BLaER1 (cell line): ENCODE data around the gene LRCH4.
A peak's percentile ranks its signal among the peaks of the same experiment; 100 is the strongest.

Experiments
- H3K27ac ChIP-seq: shearing (Covaris generic); formaldehyde crosslinking; 2 replicates; pipeline ENCODE4 v1.8.1; 2022
- H3K27me3 ChIP-seq: shearing (Covaris generic); formaldehyde crosslinking; 2 replicates; pipeline ENCODE4 v1.8.1; 2022
- H3K36me3 ChIP-seq: shearing (Covaris generic); formaldehyde crosslinking; 2 replicates; pipeline ENCODE4 v1.8.1; 2022
- H3K4me1 ChIP-seq: shearing (Covaris generic); formaldehyde crosslinking; 2 replicates; pipeline ENCODE4 v1.8.1; 2022
- H3K4me2 ChIP-seq: shearing (Covaris generic); formaldehyde crosslinking; 2 replicates; pipeline ENCODE4 v1.8.1; 2022
- H3K4me3 ChIP-seq: shearing (Covaris generic); formaldehyde crosslinking; 2 replicates; pipeline ENCODE4 v1.8.1; 2022
- H3K9ac ChIP-seq: shearing (Covaris generic); formaldehyde crosslinking; 2 replicates; pipeline ENCODE4 v1.8.1; 2022
- H3K9me3 ChIP-seq: shearing (Covaris generic); formaldehyde crosslinking; 2 replicates; pipeline ENCODE4 v1.8.1; 2022
- H4K20me1 ChIP-seq: shearing (Covaris generic); formaldehyde crosslinking; 2 replicates; pipeline ENCODE4 v1.8.1; 2022
- Cebpa-rat ChIP-seq: shearing (Covaris generic); IDR thresholded peaks from 2 replicates; pipeline ENCODE4 v1.8.1; 2022

Gene LRCH4

GRCh38 chr7:100595188-100595587 is 9.3 kb upstream of the LRCH4 start:
- Histone ChIP-seq H3K4me2 (no peak overlapping the region), H3K9ac (no peak overlapping the region), H3K27ac (no peak overlapping the region), H3K4me3 (no peak overlapping the region), H3K36me3 (no peaks in the 10 kb centered on the region), H3K4me1 (peaks cover 25% of the 10 kb centered on the region), H3K27me3 (peaks cover 4% of the 10 kb centered on the region; the same call in 1 of the 2 replicates), H4K20me1 (no peaks in the 10 kb centered on the region), H3K9me3 (no peaks in the 10 kb centered on the region)
- TF ChIP-seq Cebpa-rat, result no peak

DNA sequence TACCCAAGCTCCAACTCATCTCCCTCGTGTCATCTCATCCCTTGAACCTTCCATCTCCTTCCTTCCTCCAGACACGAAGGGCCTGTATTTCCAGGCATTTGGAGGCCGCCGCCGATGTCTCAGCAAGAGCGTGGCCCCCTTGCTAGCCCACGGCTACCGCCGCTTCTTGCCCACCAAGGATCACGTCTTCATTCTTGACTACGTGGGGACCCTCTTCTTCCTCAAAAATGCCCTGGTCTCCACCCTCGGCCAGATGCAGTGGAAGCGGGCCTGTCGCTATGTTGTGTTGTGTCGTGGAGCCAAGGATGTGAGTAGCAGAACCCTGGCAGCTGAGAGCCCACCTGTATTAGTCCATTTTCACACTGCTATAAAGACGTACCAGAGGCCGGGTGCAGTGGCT is 5.7 kb upstream of the LRCH4 start:
- Histone ChIP-seq H3K27me3 (peaks cover 10% of the 10 kb centered on the region; the same call in 1 of the 2 replicates), H4K20me1 (no peaks in the 10 kb centered on the region), H3K36me3 (no peaks in the 10 kb centered on the region), H3K4me2 (no peak overlapping the region), H3K4me1 (peaks cover 23% of the 10 kb centered on the region), H3K9me3 (no peaks in the 10 kb centered on the region), H3K27ac (no peak overlapping the region), H3K9ac (no peak overlapping the region), H3K4me3 (no peak overlapping the region)
- no peak for TF ChIP-seq Cebpa-rat

GRCh38 chr7:100590077-100590737 is 4.3 kb upstream of the LRCH4 start:
- Histone ChIP-seq H3K27me3 (peaks cover 10% of the 10 kb centered on the region; the same call in 1 of the 2 replicates), H3K9ac (peak overlapping the region; percentile 45; the same call in 1 of the 2 replicates), H3K27ac (no peak overlapping the region), H3K36me3 (no peaks in the 10 kb centered on the region), H3K4me1 (peaks cover 23% of the 10 kb centered on the region), H3K4me2 (peak overlapping the region; percentile 54), H3K9me3 (no peaks in the 10 kb centered on the region), H3K4me3 (no peak overlapping the region), H4K20me1 (peaks cover 7% of the 10 kb centered on the region)
- TF ChIP-seq Cebpa-rat, result no peak

- Histone ChIP-seq H3K4me1 (peaks cover 27% of the 10 kb centered on the region), H3K9me3 (no peaks in the 10 kb centered on the region), H3K4me3 (no peak overlapping the region), H3K4me2 (peak overlapping the region; percentile 54), H3K27ac (no peak overlapping the region), H3K9ac (no peak overlapping the region), H3K36me3 (no peaks in the 10 kb centered on the region), H3K27me3 (peaks cover 10% of the 10 kb centered on the region; the same call in 1 of the 2 replicates), H4K20me1 (peaks cover 14% of the 10 kb centered on the region)
- TF ChIP-seq Cebpa-rat, result no peak
Observed at GRCh38 chr7:100589341-100589947, 3.5 kb upstream of the LRCH4 start.

DNA sequence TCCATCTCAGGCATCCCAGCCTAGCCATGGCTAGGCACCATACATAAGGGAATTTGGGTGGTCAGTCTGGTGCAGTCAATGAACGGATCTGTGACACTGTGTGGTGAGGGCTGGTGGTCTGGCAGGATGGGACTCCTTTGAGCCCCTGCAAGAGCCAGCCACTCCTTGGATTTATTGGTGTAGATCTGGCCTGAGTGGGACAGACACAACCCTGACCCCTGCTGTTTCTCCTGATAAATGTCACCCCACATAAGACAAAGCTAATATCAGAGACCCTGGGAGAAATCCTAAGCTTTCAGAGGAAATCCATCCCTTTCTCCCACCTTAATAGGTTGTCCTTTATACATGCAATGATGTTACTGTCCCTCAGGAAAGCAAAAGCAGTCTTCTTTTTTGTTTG is 2.5 kb upstream of the LRCH4 start:
- Histone ChIP-seq H3K9me3 (no peaks in the 10 kb centered on the region), H3K27me3 (peaks cover 10% of the 10 kb centered on the region; the same call in 1 of the 2 replicates), H3K4me1 (peaks cover 31% of the 10 kb centered on the region), H3K9ac (no peak overlapping the region), H3K4me3 (no peak overlapping the region), H4K20me1 (peaks cover 17% of the 10 kb centered on the region), H3K27ac (no peak overlapping the region), H3K36me3 (no peaks in the 10 kb centered on the region), H3K4me2 (no peak overlapping the region)
- TF ChIP-seq Cebpa-rat, result no peak

GRCh38 chr7:100586266-100587025 is 517 bp upstream of the LRCH4 start, which contains the start of gene FBXO24:
TSS of gene FBXO24 (plus strand) at chr7:100586328. CDS start at chr7:100586626, 298 bp downstream.
- Histone ChIP-seq H3K36me3 (peaks cover 11% of the 10 kb centered on the region), H3K27me3 (peaks cover 10% of the 10 kb centered on the region; the same call in 1 of the 2 replicates), H3K27ac (peak within 1 kb of the TSS; percentile 97), H3K4me3 (peak within 1 kb of the TSS; percentile 98), H3K9me3 (no peaks in the 10 kb centered on the region), H3K4me2 (peak within 1 kb of the TSS; percentile 89), H3K4me1 (peaks cover 51% of the 10 kb centered on the region), H3K9ac (peak within 1 kb of the TSS; percentile 97), H4K20me1 (peaks cover 37% of the 10 kb centered on the region)
- TF ChIP-seq Cebpa-rat, result no peak

DNA sequence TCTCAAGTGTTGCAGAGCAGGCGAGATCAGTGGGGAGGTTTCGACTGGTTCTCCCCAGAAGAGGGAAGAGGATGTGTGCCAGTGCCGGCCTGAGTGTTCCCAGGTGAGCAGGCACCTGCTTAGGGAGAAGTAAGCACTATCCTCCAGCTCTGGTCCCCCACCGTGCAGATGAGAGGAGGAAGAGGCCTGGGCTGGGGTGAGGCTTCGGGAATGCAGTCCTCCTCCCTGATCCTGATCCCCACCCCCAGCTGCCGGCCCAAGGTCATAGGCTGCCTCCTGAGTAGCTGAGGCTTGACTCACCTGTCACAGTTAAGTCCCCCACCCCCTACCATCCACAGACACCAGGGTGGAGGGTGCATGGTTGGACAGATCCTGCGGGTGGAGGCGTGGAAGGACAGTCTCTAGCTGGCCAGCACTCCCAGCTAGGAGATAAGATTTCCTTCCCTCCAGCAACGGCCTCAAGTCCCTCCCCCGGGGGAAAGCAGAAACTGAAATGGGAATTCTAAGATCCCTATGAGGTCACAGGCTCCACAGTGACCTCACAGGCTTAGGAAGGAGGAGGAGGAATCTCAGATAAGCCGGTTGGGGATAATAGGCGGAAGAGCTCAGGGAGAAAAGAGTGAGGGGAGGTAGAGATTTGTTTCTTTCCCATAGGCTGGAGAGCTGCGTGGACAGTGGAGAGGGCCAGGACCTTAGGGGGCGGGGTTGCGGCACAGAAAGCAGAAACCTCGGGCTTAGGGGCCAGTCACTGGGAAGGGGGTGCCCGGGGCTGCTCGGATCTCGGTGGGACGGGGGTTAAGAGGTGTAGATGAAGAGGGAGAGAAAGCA is 1.0 kb downstream of the LRCH4 start:
- H3K4me3 ChIP-seq, result peak overlapping the region; percentile 98
- peak overlapping the region; percentile 97 for H3K27ac ChIP-seq
- peaks cover 47% of the 10 kb centered on the region for H4K20me1 ChIP-seq
- peak overlapping the region; percentile 89 for H3K4me2 ChIP-seq
- no peak for TF ChIP-seq Cebpa-rat
- H3K27me3 ChIP-seq, result 0 out of 2 replicates have a peak, but pooled peaks cover 3% of the 10 kb centered on the region
- H3K36me3 ChIP-seq, result peaks cover 26% of the 10 kb centered on the region
- peak overlapping the region; percentile 97 for H3K9ac ChIP-seq
- peaks cover 49% of the 10 kb centered on the region for H3K4me1 ChIP-seq
- no peaks in the 10 kb centered on the region for H3K9me3 ChIP-seq

GRCh38 chr7:100584054-100584682 is 1.8 kb downstream of the LRCH4 start:
- Histone ChIP-seq H3K27ac (peak overlapping the region; percentile 97), H3K27me3 (no peaks in the 10 kb centered on the region), H4K20me1 (peaks cover 47% of the 10 kb centered on the region), H3K9ac (peak overlapping the region; percentile 97), H3K36me3 (peaks cover 34% of the 10 kb centered on the region), H3K4me3 (peak overlapping the region; percentile 98), H3K9me3 (no peaks in the 10 kb centered on the region), H3K4me2 (peak overlapping the region; percentile 89), H3K4me1 (peaks cover 45% of the 10 kb centered on the region)
- TF ChIP-seq Cebpa-rat, result no peak
